ENCODE measurements around the gene FAM47A. TPM values are rescaled to one million over a fixed set of nuclear protein-coding genes. Genes with fewer than 3 reads are reported as not detected.

Gene FAM47A
- total and polyA plus RNA-seq, 9 of the 15 experiments (the other 6 are each of a cell fraction or from before 2014, with no cell fraction given) = not detected

DNA sequence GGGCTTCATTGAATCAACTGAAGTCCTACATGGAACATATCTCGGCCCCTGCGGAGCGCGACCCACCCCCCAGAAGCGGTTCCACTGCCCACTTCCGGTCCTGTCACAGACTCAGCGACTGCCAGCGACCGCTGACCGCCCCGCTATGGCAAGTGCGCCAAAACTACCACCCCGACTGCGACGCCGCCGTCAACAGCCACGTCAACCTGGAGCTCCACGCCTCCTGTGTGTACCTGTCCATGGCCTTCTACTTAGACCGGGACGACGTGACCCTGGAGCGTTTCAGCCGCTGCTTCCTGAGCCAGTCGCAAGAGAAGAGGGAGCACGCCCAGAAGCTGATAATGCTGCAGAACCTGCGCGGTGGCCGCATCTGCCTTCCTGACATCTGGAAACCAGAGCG lies 14.8 kb upstream of the FAM47A start (continued):
- TF ChIP-seq, protein P1, sequence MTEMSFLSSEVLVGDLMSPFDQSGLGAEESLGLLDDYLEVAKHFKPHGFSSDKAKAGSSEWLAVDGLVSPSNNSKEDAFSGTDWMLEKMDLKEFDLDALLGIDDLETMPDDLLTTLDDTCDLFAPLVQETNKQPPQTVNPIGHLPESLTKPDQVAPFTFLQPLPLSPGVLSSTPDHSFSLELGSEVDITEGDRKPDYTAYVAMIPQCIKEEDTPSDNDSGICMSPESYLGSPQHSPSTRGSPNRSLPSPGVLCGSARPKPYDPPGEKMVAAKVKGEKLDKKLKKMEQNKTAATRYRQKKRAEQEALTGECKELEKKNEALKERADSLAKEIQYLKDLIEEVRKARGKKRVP (CRISPR knock-in tag; IDR thresholded peaks at IDR 0.05) = no peak
- TF ChIP-seq, protein P2, sequence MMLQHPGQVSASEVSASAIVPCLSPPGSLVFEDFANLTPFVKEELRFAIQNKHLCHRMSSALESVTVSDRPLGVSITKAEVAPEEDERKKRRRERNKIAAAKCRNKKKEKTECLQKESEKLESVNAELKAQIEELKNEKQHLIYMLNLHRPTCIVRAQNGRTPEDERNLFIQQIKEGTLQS (IDR thresholded peaks at IDR 0.05) = no peak
- TF ChIP-seq, protein P2 (CRISPR knock-in tag; conservative IDR thresholded peaks at IDR 0.05) = no peak
- TF ChIP-seq RCOR1 (IDR thresholded peaks at IDR 0.05; ENCODE audit: borderline replicate concordance in 1 of 2, low read depth in 2 of 2, low read length in 2 of 2) (no peak), ZNF274 (IDR thresholded peaks at IDR 0.05; ENCODE audit: borderline replicate concordance, low read depth, low read length) (no peak)

DNA sequence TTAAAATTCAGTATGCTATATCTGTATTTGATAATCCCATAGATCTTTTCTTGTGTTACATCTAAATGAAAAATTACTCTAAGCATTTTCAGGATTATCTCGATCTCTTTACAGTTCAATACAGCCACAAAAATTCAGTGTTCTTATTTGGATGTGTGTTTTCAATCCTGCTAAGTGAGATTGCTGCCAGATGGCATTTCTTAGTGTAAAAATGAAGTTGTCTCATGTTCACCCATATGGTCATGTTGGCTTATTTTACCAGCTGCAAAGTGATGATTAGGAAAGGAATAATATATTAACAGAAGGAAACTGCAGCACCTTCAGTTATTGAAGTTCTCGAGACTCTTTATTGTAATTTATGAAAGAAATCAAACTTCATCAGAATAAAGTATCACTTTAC lies 12.1 kb upstream of the FAM47A start:
- ChIA-PET CTCF (ENCODE audit: low intra/inter-chr PET ratio) (no interaction called here), POLR2A (no interaction called here)
- 10% methylated on average over 1 of the region's 2 CpGs for WGBS (ENCODE audit: insufficient coverage, low coverage, missing lambda C conversion rate)
- Histone ChIP-seq H3K79me2 (ENCODE audit: control insufficient read depth, insufficient read depth, low read length) (no peaks in the 10 kb centered on the region), H3K9me1 (ENCODE audit: control insufficient read depth, insufficient read depth, low read length) (no peaks in the 10 kb centered on the region), H3K4me2 (ENCODE audit: insufficient read depth, low read length) (no peak overlapping the region), H3K4me3 (no peak overlapping the region), H2AFZ (ENCODE audit: low read depth, low read length) (no peak overlapping the region), H3K27me3 (ENCODE audit: control insufficient read depth in 2 of 2, insufficient read depth in 2 of 2, low read length in 2 of 2) (no peaks in the 10 kb centered on the region), H3K9ac (ENCODE audit: insufficient read depth in 1 of 2, low read depth in 2 of 2, low read length in 2 of 2) (no peak overlapping the region), H3K27ac (ENCODE audit: extremely low read depth, low read depth, low read length) (no peak overlapping the region), H3K9me3 (replicated peaks; ENCODE audit: control insufficient read depth, insufficient read depth, low read depth, low read length) (no peaks in the 10 kb centered on the region), H4K20me1 (replicated peaks; ENCODE audit: control insufficient read depth, insufficient read depth, low read length) (no peaks in the 10 kb centered on the region), H3K36me3 (ENCODE audit: control insufficient read depth, insufficient read depth, low read length) (no peaks in the 10 kb centered on the region), H3K4me1 (replicated peaks in 1 of 2; ENCODE audit: control insufficient read depth in 2 of 2, insufficient read depth in 2 of 2, low read length in 2 of 2) (no peaks in the 10 kb centered on the region)
- BruUV-seq (replicated peaks) = no TSS peak
- FAIRE-seq (no peak), DNase-seq (ENCODE audit: extremely low read depth in 1 of 4, low spot score in 3 of 4) (no peak), ATAC-seq (no peak)
- intact Hi-C loops (cut with micrococcal nuclease) (no loop called here), in situ Hi-C loops (cut with MboI) (no loop called here)
- TF ChIP-seq, protein P3, sequence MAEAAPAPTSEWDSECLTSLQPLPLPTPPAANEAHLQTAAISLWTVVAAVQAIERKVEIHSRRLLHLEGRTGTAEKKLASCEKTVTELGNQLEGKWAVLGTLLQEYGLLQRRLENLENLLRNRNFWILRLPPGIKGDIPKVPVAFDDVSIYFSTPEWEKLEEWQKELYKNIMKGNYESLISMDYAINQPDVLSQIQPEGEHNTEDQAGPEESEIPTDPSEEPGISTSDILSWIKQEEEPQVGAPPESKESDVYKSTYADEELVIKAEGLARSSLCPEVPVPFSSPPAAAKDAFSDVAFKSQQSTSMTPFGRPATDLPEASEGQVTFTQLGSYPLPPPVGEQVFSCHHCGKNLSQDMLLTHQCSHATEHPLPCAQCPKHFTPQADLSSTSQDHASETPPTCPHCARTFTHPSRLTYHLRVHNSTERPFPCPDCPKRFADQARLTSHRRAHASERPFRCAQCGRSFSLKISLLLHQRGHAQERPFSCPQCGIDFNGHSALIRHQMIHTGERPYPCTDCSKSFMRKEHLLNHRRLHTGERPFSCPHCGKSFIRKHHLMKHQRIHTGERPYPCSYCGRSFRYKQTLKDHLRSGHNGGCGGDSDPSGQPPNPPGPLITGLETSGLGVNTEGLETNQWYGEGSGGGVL (CRISPR knock-in tag; IDR thresholded peaks at IDR 0.05) = no peak
- TF ChIP-seq, protein P4, sequence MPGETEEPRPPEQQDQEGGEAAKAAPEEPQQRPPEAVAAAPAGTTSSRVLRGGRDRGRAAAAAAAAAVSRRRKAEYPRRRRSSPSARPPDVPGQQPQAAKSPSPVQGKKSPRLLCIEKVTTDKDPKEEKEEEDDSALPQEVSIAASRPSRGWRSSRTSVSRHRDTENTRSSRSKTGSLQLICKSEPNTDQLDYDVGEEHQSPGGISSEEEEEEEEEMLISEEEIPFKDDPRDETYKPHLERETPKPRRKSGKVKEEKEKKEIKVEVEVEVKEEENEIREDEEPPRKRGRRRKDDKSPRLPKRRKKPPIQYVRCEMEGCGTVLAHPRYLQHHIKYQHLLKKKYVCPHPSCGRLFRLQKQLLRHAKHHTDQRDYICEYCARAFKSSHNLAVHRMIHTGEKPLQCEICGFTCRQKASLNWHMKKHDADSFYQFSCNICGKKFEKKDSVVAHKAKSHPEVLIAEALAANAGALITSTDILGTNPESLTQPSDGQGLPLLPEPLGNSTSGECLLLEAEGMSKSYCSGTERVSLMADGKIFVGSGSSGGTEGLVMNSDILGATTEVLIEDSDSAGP (CRISPR knock-in tag; IDR thresholded peaks at IDR 0.05) = no peak
- TF ChIP-seq EZH2 (IDR thresholded peaks at IDR 0.05; ENCODE audit: borderline replicate concordance, low read depth, low read length) (no peak), ZNF436 (CRISPR knock-in tag; IDR thresholded peaks at IDR 0.05) (no peak), CBX5 (IDR thresholded peaks at IDR 0.05; ENCODE audit: borderline replicate concordance, low read depth) (no peak), POLR3G (IDR thresholded peaks at IDR 0.05; ENCODE audit: extremely low read depth, insufficient read length, insufficient replicate concordance) (no peak), ZNF695 (CRISPR knock-in tag; IDR thresholded peaks at IDR 0.05) (no peak), RBM25 (IDR thresholded peaks at IDR 0.05; ENCODE audit: low read depth, low read length, severe bottlenecking) (no peak), KAT8 (IDR thresholded peaks at IDR 0.05; ENCODE audit: low read depth) (no peak)
